ENCODE measurements around the gene TENM3.

DNA sequence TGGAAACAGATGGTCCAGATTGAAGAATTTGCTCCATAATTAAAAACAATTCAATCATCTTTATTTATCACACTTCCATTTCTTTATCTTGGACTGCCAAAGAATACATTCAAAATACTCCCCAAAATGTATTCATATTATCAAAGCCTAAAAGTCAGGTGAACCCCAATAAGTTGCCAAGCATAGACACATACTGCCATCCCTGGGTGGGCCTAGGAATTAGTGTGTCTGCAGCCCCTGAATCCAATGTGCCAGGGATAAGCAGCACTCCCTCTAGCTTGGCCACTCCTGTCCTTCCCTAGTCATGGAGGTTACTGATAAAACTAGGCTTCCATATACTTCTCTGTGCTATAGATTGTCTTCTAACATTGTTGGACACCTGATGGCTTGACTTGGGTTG, 199.9 kb downstream of the TENM3 start:
- no peak for TF ChIP-seq POLR2A (IDR thresholded peaks at IDR 0.05)
- TF ChIP-seq, protein P1, sequence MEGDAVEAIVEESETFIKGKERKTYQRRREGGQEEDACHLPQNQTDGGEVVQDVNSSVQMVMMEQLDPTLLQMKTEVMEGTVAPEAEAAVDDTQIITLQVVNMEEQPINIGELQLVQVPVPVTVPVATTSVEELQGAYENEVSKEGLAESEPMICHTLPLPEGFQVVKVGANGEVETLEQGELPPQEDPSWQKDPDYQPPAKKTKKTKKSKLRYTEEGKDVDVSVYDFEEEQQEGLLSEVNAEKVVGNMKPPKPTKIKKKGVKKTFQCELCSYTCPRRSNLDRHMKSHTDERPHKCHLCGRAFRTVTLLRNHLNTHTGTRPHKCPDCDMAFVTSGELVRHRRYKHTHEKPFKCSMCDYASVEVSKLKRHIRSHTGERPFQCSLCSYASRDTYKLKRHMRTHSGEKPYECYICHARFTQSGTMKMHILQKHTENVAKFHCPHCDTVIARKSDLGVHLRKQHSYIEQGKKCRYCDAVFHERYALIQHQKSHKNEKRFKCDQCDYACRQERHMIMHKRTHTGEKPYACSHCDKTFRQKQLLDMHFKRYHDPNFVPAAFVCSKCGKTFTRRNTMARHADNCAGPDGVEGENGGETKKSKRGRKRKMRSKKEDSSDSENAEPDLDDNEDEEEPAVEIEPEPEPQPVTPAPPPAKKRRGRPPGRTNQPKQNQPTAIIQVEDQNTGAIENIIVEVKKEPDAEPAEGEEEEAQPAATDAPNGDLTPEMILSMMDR (IDR thresholded peaks at IDR 0.05) = no peak

Data from testis (tissue), 2 donors.